HL-60 (cell line): ENCODE results near the gene TRIM6.

Experiments used
- CTCF ChIP-seq: IDR thresholded peaks from one replicate; pipeline ENCODE4 v1.5.1; 2011; ENCODE audit warnings: low read length, control low read depth, inconsistent platforms; ENCODE audit not compliant: insufficient read depth
- POLR2AphosphoS5 ChIP-seq: IDR thresholded peaks from 2 replicates; pipeline ENCODE4 v1.6.1; 2012; ENCODE audit warnings: low read depth

GRCh38 chr11:5655474-5655873, 59.0 kb downstream of the TRIM6 start:
- TF ChIP-seq CTCF (no peak), POLR2AphosphoS5 (no peak)
